ENCODE results near the gene ARL4A. TPM values are rescaled to one million over a fixed set of nuclear protein-coding genes. Genes with fewer than 3 reads are reported as not detected.

The ARL4A gene
- total RNA-seq, 4 donors from 2014 or later = 94.9 to 253 (median 143) TPM

- 68 to 74% methylated on average over 8 of the region's 8 CpGs for whole genome bisulfite sequencing, 2 donors
- intact Hi-C loops (cut with DNase I; ENCODE audit: low total_unique reads) = no loop called here
- no peak overlapping the region for H3K4me3 ChIP-seq (ENCODE audit: low read depth, poor library complexity, severe bottlenecking)
- DNase-seq (ENCODE audit: low spot score in 2 of 2) = no peak
- no peak for TF ChIP-seq CTCF (IDR thresholded peaks at IDR 0.05)
- no peak for TF ChIP-seq POLR2A (IDR thresholded peaks at IDR 0.05)
Observed at GRCh38 chr7:12727455-12728191, 40.2 kb downstream of the ARL4A start.

GRCh38 chr7:12728192-12728538, 40.7 kb downstream of the ARL4A start:
- H3K4me3 ChIP-seq (ENCODE audit: low read depth, poor library complexity, severe bottlenecking) = no peak overlapping the region
- no peak for DNase-seq (ENCODE audit: low spot score in 2 of 2)
- TF ChIP-seq POLR2A (IDR thresholded peaks at IDR 0.05) (no peak), CTCF (IDR thresholded peaks at IDR 0.05) (no peak)
- 51 to 61% methylated on average over 2 of the region's 2 CpGs for WGBS, 2 donors
- intact Hi-C loops (cut with DNase I; ENCODE audit: low total_unique reads) = no loop called here

GRCh38 chr7:12729112-12729511, 41.7 kb downstream of the ARL4A start:
- intact Hi-C loops (cut with DNase I; ENCODE audit: low total_unique reads) = no loop called here
- no peak overlapping the region for H3K4me3 ChIP-seq (ENCODE audit: low read depth, poor library complexity, severe bottlenecking)
- TF ChIP-seq CTCF (IDR thresholded peaks at IDR 0.05) (no peak), POLR2A (IDR thresholded peaks at IDR 0.05) (no peak)
- WGBS, 2 donors = 27 to 28% methylated on average over 7 of the region's 7 CpGs
- DNase-seq (ENCODE audit: low spot score in 2 of 2) = peak; percentile 65 to 94

- no peak for TF ChIP-seq CTCF (IDR thresholded peaks at IDR 0.05)
- TF ChIP-seq POLR2A (IDR thresholded peaks at IDR 0.05) = no peak
- intact Hi-C loops (cut with DNase I; ENCODE audit: low total_unique reads) = no loop called here
- no peak overlapping the region for H3K4me3 ChIP-seq (ENCODE audit: low read depth, poor library complexity, severe bottlenecking)
- DNase-seq (ENCODE audit: low spot score in 2 of 2) = no peak
- WGBS, 2 donors = 58 to 90% methylated on average over 2 of the region's 2 CpGs
Observed at GRCh38 chr7:12730523-12730922, 43.1 kb downstream of the ARL4A start.

GRCh38 chr7:12731214-12731656, 43.8 kb downstream of the ARL4A start:
- intact Hi-C loops (cut with DNase I; ENCODE audit: low total_unique reads) = no loop called here
- WGBS, 2 donors = 81 to 87% methylated on average over 1 of the region's 1 CpG
- no peak for TF ChIP-seq POLR2A (IDR thresholded peaks at IDR 0.05)
- TF ChIP-seq CTCF (IDR thresholded peaks at IDR 0.05) = no peak
- no peak for DNase-seq (ENCODE audit: low spot score in 2 of 2)
- no peak overlapping the region for H3K4me3 ChIP-seq (ENCODE audit: low read depth, poor library complexity, severe bottlenecking)

GRCh38 chr7:12731775-12732174, 44.3 kb downstream of the ARL4A start:
- DNase-seq (ENCODE audit: low spot score in 2 of 2) = no peak
- H3K4me3 ChIP-seq (ENCODE audit: low read depth, poor library complexity, severe bottlenecking) = no peak overlapping the region
- WGBS, 2 donors = 80 to 93% methylated on average over 2 of the region's 2 CpGs
- TF ChIP-seq CTCF (IDR thresholded peaks at IDR 0.05) = no peak
- no peak for TF ChIP-seq POLR2A (IDR thresholded peaks at IDR 0.05)
- intact Hi-C loops (cut with DNase I; ENCODE audit: low total_unique reads) = no loop called here
